T-helper 17 cell (primary cell): ENCODE measurements around the gene AADAT. TPM values are rescaled to one million over a fixed set of nuclear protein-coding genes. Genes with fewer than 3 reads are reported as not detected.
"Not testable (repeated sequence)": the region's sequence is repeated elsewhere in the genome, so short reads cannot be mapped to it uniquely, and the experiment has no call there.

ENCODE experiments used
- ATAC-seq: fragments of 150-1000 bp; cut with Tn5 transposase; 2 replicates; pipeline ENCODE4 v1.10.0; 2021; ENCODE audit warnings: mild to moderate bottlenecking, moderate library complexity
- DNase-seq, 3 donors: peaks; one replicate each; pipeline versions ENCODE4 v3.0.0 to v3.0.0-alpha.2; 2020 to 2021
- H3K9me3 ChIP-seq: one replicate; pipeline ENCODE4 v1.7.0; 2013; ENCODE audit warnings: low read length, mild to moderate bottlenecking; ENCODE audit not compliant: control insufficient read depth, poor library complexity, severe bottlenecking
- H3K27ac Mint-ChIP-seq: one replicate; pipeline ENCODE4 v1.8.0; 2022; ENCODE audit warnings: mild to moderate bottlenecking, moderate library complexity, mixed read lengths
- H3K27me3 Mint-ChIP-seq: one replicate; pipeline ENCODE4 v1.8.0; 2022; ENCODE audit warnings: mixed read lengths
- H3K36me3 Mint-ChIP-seq: one replicate; pipeline ENCODE4 v1.8.0; 2022; ENCODE audit warnings: low read depth, mixed read lengths
- H3K4me1 Mint-ChIP-seq: one replicate; pipeline ENCODE4 v1.8.0; 2022; ENCODE audit warnings: mild to moderate bottlenecking, mixed read lengths
- H3K4me3 Mint-ChIP-seq: one replicate; pipeline ENCODE4 v1.8.0; 2022; ENCODE audit warnings: mild to moderate bottlenecking, moderate library complexity, mixed read lengths
- total RNA-seq, 4 donors: library from RNA in 2 of 4; stranded (reverse) in 2 of 4; gene quantifications; one replicate each; pipeline ENCODE4 v1.2.3 and lab custom pipeline; 2022 to 2026

AADAT gene
- total RNA-seq = not detected
- 0 to 0.12 reads per million in 2 donors for total RNA-seq (lab: John Stamatoyannopoulos, UW)

GRCh38 chr4:170089668-170090351 is at the start of gene AADAT:
Gene AADAT, minus strand, starts transcription at chr4:170089956. Its CDS starts 266 bp downstream, at chr4:170089690.
- Mint-ChIP-seq H3K4me1 (peaks cover 5% of the 10 kb centered on the region), H3K27me3 (peaks cover 49% of the 10 kb centered on the region), H3K36me3 (peaks cover 2% of the 10 kb centered on the region), H3K27ac (no peak within 1 kb of the TSS), H3K4me3 (peak within 1 kb of the TSS; percentile 9)
- no peaks in the 10 kb centered on the region for H3K9me3 ChIP-seq
- ATAC-seq (no peak), DNase-seq (no peak)

- H3K4me1 Mint-ChIP-seq = peaks cover 7% of the 10 kb centered on the region
- no peaks in the 10 kb centered on the region for H3K9me3 ChIP-seq
- H3K4me3 Mint-ChIP-seq = no peak overlapping the region
- no peaks in the 10 kb centered on the region for H3K36me3 Mint-ChIP-seq
- H3K27me3 Mint-ChIP-seq = peaks cover 19% of the 10 kb centered on the region
- ATAC-seq = peak; percentile 68
- H3K27ac Mint-ChIP-seq = no peak overlapping the region
- peak; percentile 17 to 55 (median 21) for DNase-seq
Observed at GRCh38 chr4:170138580-170139194, 48.9 kb upstream of the AADAT start.

- DNase-seq = no peak
- no peak for ATAC-seq
- H3K4me3 Mint-ChIP-seq = no peak overlapping the region
- H3K4me1 Mint-ChIP-seq = peaks cover 7% of the 10 kb centered on the region
- H3K9me3 ChIP-seq = no peaks in the 10 kb centered on the region
- peaks cover 19% of the 10 kb centered on the region for H3K27me3 Mint-ChIP-seq
- H3K36me3 Mint-ChIP-seq = no peaks in the 10 kb centered on the region
- no peak overlapping the region for H3K27ac Mint-ChIP-seq
Observed at GRCh38 chr4:170137927-170138326, 48.2 kb upstream of the AADAT start.

- no peaks in the 10 kb centered on the region for H3K9me3 ChIP-seq
- DNase-seq (no peak), ATAC-seq (no peak)
- Mint-ChIP-seq H3K27ac (no peak overlapping the region), H3K27me3 (peaks cover 19% of the 10 kb centered on the region), H3K36me3 (no peaks in the 10 kb centered on the region), H3K4me1 (peaks cover 7% of the 10 kb centered on the region), H3K4me3 (no peak overlapping the region)
Observed at GRCh38 chr4:170137466-170137865, 47.7 kb upstream of the AADAT start.

GRCh38 chr4:170134821-170135220 is 45.1 kb upstream of the AADAT start:
- peaks cover 7% of the 10 kb centered on the region for H3K4me1 Mint-ChIP-seq
- no peak overlapping the region for H3K4me3 Mint-ChIP-seq
- H3K9me3 ChIP-seq = no peaks in the 10 kb centered on the region
- H3K27me3 Mint-ChIP-seq = peaks cover 26% of the 10 kb centered on the region
- DNase-seq (no peak), ATAC-seq (no peak)
- H3K36me3 Mint-ChIP-seq = no peaks in the 10 kb centered on the region
- H3K27ac Mint-ChIP-seq = no peak overlapping the region

GRCh38 chr4:170128219-170128804 is 38.6 kb upstream of the AADAT start:
- Mint-ChIP-seq H3K4me3 (no peak overlapping the region), H3K36me3 (no peaks in the 10 kb centered on the region), H3K4me1 (no peaks in the 10 kb centered on the region), H3K27me3 (peaks cover 7% of the 10 kb centered on the region), H3K27ac (no peak overlapping the region)
- no peaks in the 10 kb centered on the region for H3K9me3 ChIP-seq
- ATAC-seq (no peak), DNase-seq (no peak)

GRCh38 chr4:170127758-170128157 is 38.0 kb upstream of the AADAT start:
- H3K4me1 Mint-ChIP-seq = no peaks in the 10 kb centered on the region
- DNase-seq = no peak

GRCh38 chr4:170124406-170124805 is 34.6 kb upstream of the AADAT start:
- no peaks in the 10 kb centered on the region for H3K9me3 ChIP-seq
- no peaks in the 10 kb centered on the region for H3K27me3 Mint-ChIP-seq
- ATAC-seq = no peak

More at GRCh38 chr4:170127758-170128157, 38.0 kb upstream of the AADAT start:
- Mint-ChIP-seq H3K27ac (no peak overlapping the region), H3K4me3 (no peak overlapping the region), H3K36me3 (no peaks in the 10 kb centered on the region), H3K27me3 (peaks cover 7% of the 10 kb centered on the region)
- no peaks in the 10 kb centered on the region for H3K9me3 ChIP-seq
- ATAC-seq = no peak

GRCh38 chr4:170122252-170122651 is 32.5 kb upstream of the AADAT start:
- ATAC-seq = no peak

More at GRCh38 chr4:170124406-170124805, 34.6 kb upstream of the AADAT start:
- Mint-ChIP-seq H3K4me1 (no peaks in the 10 kb centered on the region), H3K36me3 (no peaks in the 10 kb centered on the region), H3K4me3 (no peak overlapping the region), H3K27ac (no peak overlapping the region)
- DNase-seq = no peak

GRCh38 chr4:170114636-170115035 is 24.9 kb upstream of the AADAT start:
- Mint-ChIP-seq H3K27ac (no peak overlapping the region), H3K27me3 (peaks cover 16% of the 10 kb centered on the region), H3K4me3 (no peak overlapping the region), H3K4me1 (peaks cover 2% of the 10 kb centered on the region), H3K36me3 (peaks cover 3% of the 10 kb centered on the region)
- H3K9me3 ChIP-seq = no peaks in the 10 kb centered on the region
- DNase-seq = no peak
- no peak for ATAC-seq

More at GRCh38 chr4:170122252-170122651, 32.5 kb upstream of the AADAT start:
- no peak overlapping the region for H3K27ac Mint-ChIP-seq
- H3K9me3 ChIP-seq = no peaks in the 10 kb centered on the region
- DNase-seq = no peak
- H3K4me3 Mint-ChIP-seq = no peak overlapping the region
- no peaks in the 10 kb centered on the region for H3K4me1 Mint-ChIP-seq
- H3K27me3 Mint-ChIP-seq = peaks cover under 1% of the 10 kb centered on the region
- H3K36me3 Mint-ChIP-seq = peaks cover 1% of the 10 kb centered on the region

GRCh38 chr4:170114183-170114582 is 24.4 kb upstream of the AADAT start:
- ATAC-seq, H3K27ac Mint-ChIP-seq, H3K9me3 ChIP-seq, H3K4me3 Mint-ChIP-seq, H3K4me1 Mint-ChIP-seq, H3K36me3 Mint-ChIP-seq, DNase-seq: not testable (repeated sequence)
- peaks cover 16% of the 10 kb centered on the region for H3K27me3 Mint-ChIP-seq

GRCh38 chr4:170111546-170111945 is 21.8 kb upstream of the AADAT start:
- Mint-ChIP-seq H3K4me1 (peaks cover 2% of the 10 kb centered on the region), H3K4me3 (no peak overlapping the region), H3K27ac (no peak overlapping the region), H3K27me3 (peaks cover 8% of the 10 kb centered on the region), H3K36me3 (no peaks in the 10 kb centered on the region)
- DNase-seq (no peak), ATAC-seq (no peak)
- H3K9me3 ChIP-seq = no peaks in the 10 kb centered on the region

- no peaks in the 10 kb centered on the region for H3K9me3 ChIP-seq
- Mint-ChIP-seq H3K27me3 (peaks cover 5% of the 10 kb centered on the region), H3K4me3 (no peak overlapping the region), H3K4me1 (peaks cover 2% of the 10 kb centered on the region), H3K36me3 (no peaks in the 10 kb centered on the region), H3K27ac (no peak overlapping the region)
- DNase-seq (no peak), ATAC-seq (no peak)
Observed at GRCh38 chr4:170111085-170111484, 21.3 kb upstream of the AADAT start.
